HepG2 (cell line): ENCODE data around the gene C12orf60. TPM values are rescaled to one million over a fixed set of nuclear protein-coding genes. Genes with fewer than 3 reads are reported as not detected.

Experiments
- ATAC-seq: fragments of 200-7000 bp; cut with Tn5 transposase; 3 replicates; pipeline ENCODE4 v1.9.1; 2020; ENCODE audit warnings: mild to moderate bottlenecking, moderate library complexity
- BruUV-seq: library from RNA; stranded (reverse); fragments of 400-500 nt; replicated peaks from 2 replicates; lab custom pipeline; 2021; lab: Mats Ljungman, UMichigan
- CTCF ChIA-PET: fragments of 300-600 bp; formaldehyde crosslinking; extraction: SDS; loops from one replicate; lab custom pipeline; 2021; ENCODE audit warnings: low total read pairs, inconsistent platforms, low intra/inter-chr PET ratio; lab: Yijun Ruan, JAX
- POLR2A ChIA-PET: fragments of 350-600 bp; sonication (Branson Sonifier 250); formaldehyde crosslinking; loops from one replicate; lab custom pipeline; 2020; ENCODE audit warnings: antibody characterized with exemption, inconsistent platforms; lab: Yijun Ruan, JAX
- DNase-seq: peaks from one replicate; pipeline ENCODE4 v3.0.0-alpha.2; 2015; ENCODE audit warnings: low spot score
- FAIRE-seq: peaks from 3 replicates; lab custom pipeline; 2011; peaks lifted over from hg19 to GRCh38; lab: Jason Lieb, UNC
- H2AFZ ChIP-seq: one replicate; pipeline ENCODE4 v1.6.1; 2011; ENCODE audit warnings: low read length, inconsistent platforms
- H3K27ac ChIP-seq: fragments of 300-600 bp; 3 replicates; pipeline ENCODE4 v1.8.0; 2011; ENCODE audit warnings: mixed run types, mild to moderate bottlenecking, mixed read lengths, low read length, inconsistent platforms; ENCODE audit not compliant: insufficient read depth; ENCODE audit errors: extremely low read length
- H3K27me3 ChIP-seq, 2 experiments: fragments of 200-600 bp in 1 of 2; 2 replicates in 1 of 2; 3 replicates in 1 of 2; pipeline versions ENCODE4 v1.6.0 to v1.8.0; 2011; ENCODE audit warnings: low read length in 2 of 2, mild to moderate bottlenecking in 2 of 2, moderate library complexity in 2 of 2, inconsistent platforms in 1 of 2; ENCODE audit not compliant: insufficient read depth in 2 of 2, control insufficient read depth in 1 of 2
- H3K36me3 ChIP-seq, 2 experiments: fragments of 200-600 bp in 1 of 2; replicated peaks in 1 of 2; 2 replicates in 1 of 2; 3 replicates in 1 of 2; pipeline versions ENCODE4 v1.5.1 to v1.8.0; 2011; ENCODE audit warnings: low read length in 2 of 2, inconsistent platforms in 1 of 2; ENCODE audit not compliant: insufficient read depth in 2 of 2, control insufficient read depth in 1 of 2
- H3K4me1 ChIP-seq: 2 replicates; pipeline ENCODE4 v1.5.1; 2012; ENCODE audit warnings: low read length, inconsistent platforms; ENCODE audit not compliant: insufficient read depth
- H3K4me2 ChIP-seq: 2 replicates; pipeline ENCODE4 v1.6.0; 2011; ENCODE audit warnings: low read depth, low read length, inconsistent platforms
- H3K4me3 ChIP-seq, 3 experiments: fragments of 200-600 bp in 1 of 3; sonication (generic), shearing (Covaris generic) in 1 of 3; replicated peaks in 1 of 3; 2 replicates each; pipeline ENCODE4 v1.5.1; 2011 to 2016; ENCODE audit warnings: low read length in 3 of 3, inconsistent platforms in 2 of 3, low read depth in 2 of 3, mild to moderate bottlenecking in 2 of 3, control low read depth in 1 of 3, mixed read lengths in 1 of 3; ENCODE audit not compliant: insufficient read depth in 1 of 3
- H3K79me2 ChIP-seq: one replicate; pipeline ENCODE4 v1.6.1; 2011; ENCODE audit warnings: low read length, inconsistent platforms; ENCODE audit not compliant: insufficient read depth
- H3K9ac ChIP-seq: 2 replicates; pipeline ENCODE4 v1.6.0; 2011; ENCODE audit warnings: mild to moderate bottlenecking, low read depth, low read length, inconsistent platforms; ENCODE audit not compliant: insufficient read depth
- H3K9me3 ChIP-seq: 2 replicates; pipeline ENCODE4 v1.5.1; 2012; ENCODE audit warnings: mild to moderate bottlenecking, low read length
- H4K20me1 ChIP-seq: 2 replicates; pipeline ENCODE4 v1.6.0; 2011; ENCODE audit warnings: inconsistent platforms, mild to moderate bottlenecking, low read length, moderate library complexity; ENCODE audit not compliant: insufficient read depth
- CBX2 ChIP-seq, 2 experiments: fragments of 200-600 bp in 1 of 2; sonication (generic); formaldehyde crosslinking in 1 of 2; IDR thresholded peaks; 2 replicates each; pipeline versions ENCODE4 v1.7.0 to v1.8.1; 2018 to 2022; ENCODE audit warnings: low read depth in 2 of 2, low read length in 1 of 2, mild to moderate bottlenecking in 1 of 2, missing genetic modification reagents in 1 of 2
- YEATS4 ChIP-seq: sonication (generic); formaldehyde crosslinking; IDR thresholded peaks from 2 replicates; pipeline ENCODE4 v1.4.0; 2020; ENCODE audit warnings: missing genetic modification reagents, borderline replicate concordance
- ZBTB33 ChIP-seq: sonication (generic); formaldehyde crosslinking; IDR thresholded peaks from 2 replicates; pipeline ENCODE4 v1.4.0; 2020; ENCODE audit warnings: missing genetic modification reagents
- ZNF407 ChIP-seq: sonication (generic); formaldehyde crosslinking; IDR thresholded peaks from one replicate; pipeline ENCODE4 v1.5.1; 2020; ENCODE audit warnings: mild to moderate bottlenecking, missing genetic modification reagents; ENCODE audit errors: not compliant biosample characterization
- WGBS: methylation state at CpG from one replicate; pipeline ENCODE4 v1.1.6; 2017; ENCODE audit warnings: low lambda C conversion rate; 5-methylcytosine and 5-hydroxymethylcytosine counted together
- in situ Hi-C: cut with HindIII; loops from 2 replicates; pipeline ENCODE4 v1.10.0; 2017; ENCODE audit warnings: low pct_unique_long_range_greater_than_20kb; ENCODE audit not compliant: extremely low pct_ligation_motif_present
- intact Hi-C: fragments of 100-400 bp; cut with micrococcal nuclease; formaldehyde crosslinking; loops from one replicate; pipeline ENCODE4 v1.10.0; 2022; ENCODE audit not compliant: unreplicated experiment
- polyA plus RNA-seq, 8 experiments: library from polyadenylated mRNA; depleted of rRNA in 3 of 8; stranded (reverse) in 7 of 8; unstranded in 1 of 8; fragments of >200 nt; fragmentation: Illumina TruSeq in 4 of 8; extraction: Trizol in 4 of 8; gene quantifications; 2 replicates each; pipeline versions ENCODE4 v1.2.1 to v1.2.3, GENCODE V29; 2011 to 2016; ENCODE audit warnings: low read depth in 4 of 8, missing spikeins in 1 of 8, mixed read lengths in 1 of 8; ENCODE audit not compliant: insufficient read depth in 1 of 8
- total RNA-seq, 5 experiments: library from RNA; depleted of rRNA; stranded (reverse); fragments of >200 nt; fragmentation: Illumina TruSeq; extraction: Trizol; gene quantifications; 2 replicates each; pipeline ENCODE4 v1.2.3, GENCODE V29; 2016; ENCODE audit warnings: low read depth in 1 of 5

Gene C12orf60
- total and polyA plus RNA-seq, 2 of the 13 experiments (the other 11 are each of a cell fraction or from before 2014, with no cell fraction given), result 0.55 to 1.4 TPM

- in situ Hi-C loops (no loop called here), intact Hi-C loops (loop anchor here (10.0 kb wide), 1 partner anchor 1109 kb away; the partner anchor contains the start of gene STRAP)
- Histone ChIP-seq H3K36me3 (no peaks in the 10 kb centered on the region), H3K4me2 (peak overlapping the region; percentile 66), H3K4me1 (peaks cover 41% of the 10 kb centered on the region), H3K27ac (peak overlapping the region; percentile 78), H3K9me3 (no peaks in the 10 kb centered on the region), H3K4me3 (peak overlapping the region; percentile 62 to 79 (median 65); a peak in 5 of 6 replicates), H2AFZ (no peak overlapping the region), H3K9ac (peak overlapping the region; percentile 71), H4K20me1 (no peaks in the 10 kb centered on the region), H3K79me2 (peaks cover 10% of the 10 kb centered on the region), H3K27me3 (no peaks in the 10 kb centered on the region; a peak in 1 of 5 replicates)
- no TSS peak for BruUV-seq
- ATAC-seq, result no peak
- DNase-seq, result no peak
- WGBS, result 5% methylated on average over 1 of the region's 1 CpG
- FAIRE-seq, result no peak
- TF ChIP-seq ZBTB33 (CRISPR knock-in tag), result no peak
- TF ChIP-seq ZNF407, result no peak
- TF ChIP-seq CBX2 (IDR thresholded peaks at IDR 0.05; ENCODE audit: low read depth, low read length), result no peak
- TF ChIP-seq CBX2 (CRISPR knock-in tag; IDR thresholded peaks at IDR 0.05; ENCODE audit: low read depth), result no peak
- TF ChIP-seq YEATS4 (CRISPR knock-in tag), result 0 out of 2 replicates have a peak, but pooled peaks have one; percentile 34
- ChIA-PET POLR2A (interaction anchor here (3.7 kb wide), 1 partner anchor 28 kb away, joined by 20 read pairs; the partner anchor contains the start of genes C12orf60 and WBP11), CTCF (interaction anchor here (0.8 kb wide), 1 partner anchor 52 kb away, joined by 3 read pairs; no protein-coding TSS in a partner anchor)
These were observed 27.9 kb upstream of the C12orf60 start for GRCh38 chr12:14775636-14775980.
